ENCODE measurements around the gene MLLT6.

The MLLT6 gene

DNA sequence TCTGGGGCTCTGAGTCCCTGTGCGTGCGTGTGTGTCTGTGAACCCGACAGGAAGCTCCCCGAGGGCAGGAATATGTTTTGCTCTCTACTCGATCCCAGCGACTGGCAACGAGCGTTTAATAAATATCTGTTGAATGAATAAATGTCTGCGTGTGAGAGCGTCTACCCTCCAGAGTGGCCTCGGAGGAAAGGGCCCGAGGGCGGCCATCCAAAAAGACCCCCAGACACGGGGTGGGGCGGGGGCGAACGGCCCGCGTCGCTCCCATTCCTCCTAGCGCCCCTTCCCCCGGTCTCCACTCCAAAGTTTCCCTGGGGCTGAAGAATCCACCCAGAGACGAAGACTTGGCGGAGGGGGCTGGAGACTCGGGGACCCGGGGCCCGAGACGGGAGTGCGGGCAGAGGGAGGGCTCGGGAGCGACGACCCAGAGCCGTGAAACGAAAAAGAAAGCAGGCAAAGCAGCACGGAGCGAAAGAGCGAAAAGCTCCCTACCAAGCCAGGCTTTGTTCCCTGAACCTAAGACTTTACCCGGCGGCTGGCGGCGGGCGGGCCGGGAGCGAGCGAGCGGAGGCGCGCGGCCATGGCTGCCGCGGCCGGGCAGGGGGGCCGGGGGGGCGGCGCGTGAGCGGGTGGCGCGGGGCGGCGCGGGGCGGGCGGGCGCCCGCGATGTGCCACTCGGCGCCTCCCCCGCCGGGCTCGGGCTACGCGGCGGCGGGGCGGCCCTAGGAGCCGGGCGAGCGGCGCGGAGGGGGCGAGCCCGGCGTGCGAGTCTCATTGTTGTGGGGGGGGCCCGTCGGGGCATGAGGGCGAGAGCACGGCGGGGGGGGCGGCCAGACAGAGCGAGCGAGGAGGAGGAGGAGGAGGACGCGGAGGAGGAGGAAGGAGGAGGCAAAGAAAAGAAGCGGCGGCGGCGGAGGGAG is at the start of gene MLLT6:
Gene MLLT6, plus strand, starts transcription at position 668 of the 917 bp plus-strand sequence. CDS start 360 bp downstream, outside the sequence.
- DNase-seq (ENCODE audit: low read depth in 2 of 2): peak; percentile 72 to 80

DNA sequence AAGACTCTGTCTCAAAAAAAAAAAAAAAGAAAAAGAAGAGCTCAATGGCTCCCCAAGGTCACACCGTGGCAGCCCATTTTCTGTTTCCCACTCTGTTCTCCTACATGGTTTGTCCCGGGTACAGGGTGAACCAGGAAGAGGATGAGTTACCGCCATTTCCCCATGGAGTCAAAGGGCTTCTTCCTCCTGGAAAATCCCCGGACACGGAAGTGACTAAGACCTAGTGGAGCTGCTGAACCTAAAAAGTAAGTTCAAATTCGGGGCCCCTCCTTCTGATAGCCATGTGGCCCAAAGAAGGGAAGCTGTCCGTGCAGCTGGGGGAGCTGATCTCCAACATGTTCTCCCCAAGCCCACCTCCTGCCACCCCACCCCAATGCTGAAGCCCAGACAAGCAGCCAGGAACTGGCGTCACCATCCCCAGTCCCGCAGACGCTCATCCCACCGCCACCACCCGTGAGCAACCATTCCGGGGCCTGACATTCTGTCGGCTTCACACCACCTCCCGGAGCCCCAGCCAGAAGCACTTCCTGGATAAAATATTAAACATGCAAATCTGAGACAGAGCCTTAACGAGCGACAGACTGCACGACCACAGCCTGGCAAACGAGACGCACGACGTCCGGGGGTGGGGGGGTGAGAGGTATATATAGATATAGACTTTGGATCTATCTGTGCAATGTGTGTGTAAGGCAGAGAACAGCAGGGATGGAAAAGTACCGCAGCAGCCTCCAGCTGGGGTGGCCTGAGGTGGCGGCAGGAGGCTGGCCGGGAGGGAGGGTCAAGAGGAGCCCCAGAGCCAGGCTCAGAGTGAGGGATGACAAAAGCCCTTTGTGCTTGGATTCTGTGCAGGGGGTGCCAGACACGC is 47.9 kb upstream of the MLLT6 start:
- TF ChIP-seq, protein P1, sequence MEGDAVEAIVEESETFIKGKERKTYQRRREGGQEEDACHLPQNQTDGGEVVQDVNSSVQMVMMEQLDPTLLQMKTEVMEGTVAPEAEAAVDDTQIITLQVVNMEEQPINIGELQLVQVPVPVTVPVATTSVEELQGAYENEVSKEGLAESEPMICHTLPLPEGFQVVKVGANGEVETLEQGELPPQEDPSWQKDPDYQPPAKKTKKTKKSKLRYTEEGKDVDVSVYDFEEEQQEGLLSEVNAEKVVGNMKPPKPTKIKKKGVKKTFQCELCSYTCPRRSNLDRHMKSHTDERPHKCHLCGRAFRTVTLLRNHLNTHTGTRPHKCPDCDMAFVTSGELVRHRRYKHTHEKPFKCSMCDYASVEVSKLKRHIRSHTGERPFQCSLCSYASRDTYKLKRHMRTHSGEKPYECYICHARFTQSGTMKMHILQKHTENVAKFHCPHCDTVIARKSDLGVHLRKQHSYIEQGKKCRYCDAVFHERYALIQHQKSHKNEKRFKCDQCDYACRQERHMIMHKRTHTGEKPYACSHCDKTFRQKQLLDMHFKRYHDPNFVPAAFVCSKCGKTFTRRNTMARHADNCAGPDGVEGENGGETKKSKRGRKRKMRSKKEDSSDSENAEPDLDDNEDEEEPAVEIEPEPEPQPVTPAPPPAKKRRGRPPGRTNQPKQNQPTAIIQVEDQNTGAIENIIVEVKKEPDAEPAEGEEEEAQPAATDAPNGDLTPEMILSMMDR (IDR thresholded peaks at IDR 0.05; ENCODE audit: low read depth, low read length): no peak
- DNase-seq (ENCODE audit: low read depth in 2 of 2): no peak
- no peak overlapping the region for H3K4me3 ChIP-seq (replicated peaks in 1 of 2; ENCODE audit: low read depth in 2 of 2, low read length in 2 of 2)

More for the DNA sequence above, at the start of gene MLLT6:
- TF ChIP-seq, protein P1 (IDR thresholded peaks at IDR 0.05; ENCODE audit: low read depth, low read length): no peak
- H3K4me3 ChIP-seq (replicated peaks in 1 of 2; ENCODE audit: low read depth in 2 of 2, low read length in 2 of 2): peak within 1 kb of the TSS; percentile 77 to 84

DNA sequence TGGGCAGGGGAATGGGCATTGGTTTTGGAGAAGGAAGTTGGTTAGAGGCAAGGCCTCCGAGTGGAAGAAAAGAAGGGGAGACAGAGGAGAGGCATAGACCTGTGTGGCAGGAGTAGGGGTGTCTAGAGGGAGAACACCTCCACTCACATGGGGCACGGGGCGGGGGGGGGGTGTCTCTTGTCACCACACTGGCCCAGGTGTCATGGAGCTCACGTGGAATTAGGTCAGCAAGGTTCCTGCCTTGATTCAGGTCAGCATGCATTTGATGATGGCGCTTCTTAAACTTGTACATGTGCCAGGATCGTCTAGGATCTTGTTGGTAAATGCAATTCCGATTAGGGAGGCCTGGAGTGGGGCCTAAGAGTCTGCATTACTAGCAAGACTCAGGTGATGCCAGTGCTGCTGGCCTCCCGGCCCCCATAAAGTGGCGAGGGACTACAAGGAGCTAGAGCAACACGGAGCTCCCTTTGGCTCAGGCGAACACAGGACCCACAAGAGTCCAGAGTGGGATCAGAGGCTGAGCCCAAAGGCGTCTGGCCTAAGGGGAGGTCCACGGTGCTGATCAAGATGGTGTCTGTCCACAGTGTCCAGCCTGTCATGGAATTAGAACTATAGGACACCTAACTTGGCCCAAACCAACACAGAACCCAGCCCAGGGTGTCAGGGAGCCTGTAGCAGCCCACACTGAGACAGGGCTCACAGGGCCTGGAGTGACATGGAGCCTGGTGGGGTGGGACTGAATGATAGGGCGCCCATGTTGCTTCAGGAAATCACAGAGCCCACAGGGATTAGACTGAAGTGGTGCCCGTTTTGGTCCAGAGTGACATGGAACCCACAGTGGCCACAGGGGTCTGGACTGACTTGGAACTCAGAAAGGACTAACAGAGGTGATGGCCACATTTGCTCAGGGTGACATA is 47.0 kb upstream of the MLLT6 start:
- TF ChIP-seq, protein P1 (IDR thresholded peaks at IDR 0.05; ENCODE audit: low read depth, low read length): no peak
- no peak for DNase-seq (ENCODE audit: low read depth in 2 of 2)
- no peak overlapping the region for H3K4me3 ChIP-seq (replicated peaks in 1 of 2; ENCODE audit: low read depth in 2 of 2, low read length in 2 of 2)

DNA sequence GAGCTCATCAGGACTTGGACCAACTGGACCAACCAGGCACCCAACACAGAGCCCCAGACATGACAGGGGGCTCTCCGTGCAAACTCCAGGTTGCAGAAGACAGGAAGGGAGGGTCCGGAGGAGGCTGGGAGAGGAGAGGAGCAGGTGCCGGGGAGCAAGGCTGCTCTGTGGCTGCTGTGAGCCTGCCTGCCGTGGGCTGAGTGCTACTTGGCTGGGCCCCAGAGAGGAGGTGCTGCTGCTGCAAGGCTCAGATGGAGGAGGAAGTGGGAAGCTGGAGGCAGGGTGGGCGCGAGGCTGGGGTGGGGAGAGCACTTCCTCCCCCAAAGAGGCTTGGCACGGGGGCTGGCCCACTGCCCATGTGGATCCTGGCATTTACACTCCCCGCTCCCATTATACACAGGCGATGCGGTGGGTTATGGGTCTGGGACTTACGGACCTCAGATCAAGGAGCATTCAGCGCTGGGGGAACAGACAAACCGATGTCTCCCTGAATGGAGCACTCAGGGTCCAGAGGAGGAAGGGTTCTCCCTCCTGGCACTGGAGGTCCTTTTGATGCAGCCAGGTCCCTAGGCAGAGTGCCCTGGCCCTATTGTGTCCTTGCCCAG is 46.2 kb upstream of the MLLT6 start:
- TF ChIP-seq, protein P1 (IDR thresholded peaks at IDR 0.05; ENCODE audit: low read depth, low read length): no peak
- H3K4me3 ChIP-seq (replicated peaks in 1 of 2; ENCODE audit: low read depth in 2 of 2, low read length in 2 of 2): no peak overlapping the region
- DNase-seq (ENCODE audit: low read depth in 2 of 2): no peak

DNA sequence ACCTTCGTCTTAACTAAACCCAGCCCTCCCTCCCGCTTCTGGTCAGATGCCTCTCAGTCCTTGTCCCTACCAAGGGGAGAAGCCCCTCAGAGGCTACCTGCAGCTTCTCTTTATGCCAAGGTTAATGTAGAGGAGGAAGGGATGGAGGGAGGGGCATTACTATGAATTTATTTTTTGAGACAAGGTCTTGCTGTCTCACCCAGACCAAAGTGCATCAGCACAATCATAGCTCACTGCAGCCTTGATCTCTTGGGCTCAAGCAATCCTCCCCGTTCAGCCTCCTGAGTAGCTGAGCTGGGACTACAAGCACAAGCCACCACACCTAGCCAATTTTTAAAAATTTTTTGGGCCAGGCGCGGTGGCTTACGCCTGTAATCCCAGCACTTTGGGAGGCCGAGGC is 45.7 kb upstream of the MLLT6 start:
- TF ChIP-seq, protein P1 (IDR thresholded peaks at IDR 0.05; ENCODE audit: low read depth, low read length): no peak
- DNase-seq (ENCODE audit: low read depth in 2 of 2): no peak
- H3K4me3 ChIP-seq (replicated peaks in 1 of 2; ENCODE audit: low read depth in 2 of 2, low read length in 2 of 2): no peak overlapping the region
